HCEC 1CT (cell line): ENCODE results near the gene ZNF888.
"Not testable (repeated sequence)": the region's sequence is repeated elsewhere in the genome, so short reads cannot be mapped to it uniquely, and the experiment has no call there.

Experiments used
- DNase-seq: peaks from one replicate; pipeline ENCODE4 v3.0.0-alpha.2; 2017

The ZNF888 gene

DNA sequence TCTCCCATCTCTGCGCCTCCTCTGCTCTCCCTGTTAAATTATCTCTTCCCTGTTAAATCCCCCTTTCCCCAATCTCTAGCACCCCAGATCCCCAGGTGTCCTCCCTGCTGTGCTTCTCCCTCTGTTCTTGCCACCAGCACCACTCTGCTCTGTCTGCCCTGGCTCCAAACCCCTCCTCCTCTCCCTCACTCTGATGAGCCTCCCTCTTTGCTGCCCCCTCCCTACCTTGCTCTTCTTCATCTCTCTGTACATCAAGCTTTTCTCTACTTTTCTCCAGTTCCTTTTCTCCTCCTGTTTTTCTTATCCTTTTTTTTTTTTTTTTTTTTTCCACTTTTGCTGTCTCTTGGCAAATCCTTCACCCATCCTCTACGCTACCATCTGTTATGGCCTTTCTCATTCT, 18.3 kb upstream of the ZNF888 start:
- DNase-seq, result not testable (repeated sequence)

DNA sequence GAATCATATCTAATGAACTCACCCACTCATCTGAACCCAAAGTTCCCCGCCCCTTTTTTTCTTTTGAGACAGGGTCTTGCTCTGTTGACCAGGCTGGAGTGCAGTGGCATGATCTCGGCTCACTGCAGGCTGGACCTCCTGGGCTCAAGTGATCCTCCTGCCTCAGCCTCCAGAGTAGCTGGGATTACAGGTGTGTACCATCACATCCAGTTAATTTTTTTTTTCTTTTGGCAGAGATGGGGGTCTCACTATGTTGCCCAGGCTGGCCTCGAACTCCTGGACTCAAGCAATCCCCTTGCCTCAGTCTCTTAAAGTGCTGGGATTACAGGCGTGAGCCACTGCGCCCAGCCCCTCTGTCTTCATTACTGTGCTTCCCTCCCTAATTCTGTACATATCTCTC, 17.7 kb upstream of the ZNF888 start:
- not testable (repeated sequence) for DNase-seq

DNA sequence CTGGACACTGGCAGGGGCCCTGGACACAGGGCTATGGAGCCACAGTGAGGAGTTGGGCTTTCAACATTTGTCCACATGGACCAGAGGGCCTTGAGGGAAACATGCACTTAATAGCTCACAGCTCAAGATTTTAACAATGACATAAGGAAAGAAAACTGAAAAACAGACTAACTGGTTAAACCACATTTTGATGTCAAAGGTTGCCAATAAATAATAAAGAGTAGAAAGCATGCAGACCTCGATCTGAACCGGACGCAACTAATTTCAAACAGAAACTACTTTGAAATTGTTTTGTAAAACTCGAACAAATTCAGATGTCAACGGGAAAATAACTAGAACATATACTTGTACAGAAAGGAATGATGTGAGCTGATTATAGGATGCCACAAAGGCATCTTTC, 15.5 kb upstream of the ZNF888 start:
- no peak for DNase-seq

DNA sequence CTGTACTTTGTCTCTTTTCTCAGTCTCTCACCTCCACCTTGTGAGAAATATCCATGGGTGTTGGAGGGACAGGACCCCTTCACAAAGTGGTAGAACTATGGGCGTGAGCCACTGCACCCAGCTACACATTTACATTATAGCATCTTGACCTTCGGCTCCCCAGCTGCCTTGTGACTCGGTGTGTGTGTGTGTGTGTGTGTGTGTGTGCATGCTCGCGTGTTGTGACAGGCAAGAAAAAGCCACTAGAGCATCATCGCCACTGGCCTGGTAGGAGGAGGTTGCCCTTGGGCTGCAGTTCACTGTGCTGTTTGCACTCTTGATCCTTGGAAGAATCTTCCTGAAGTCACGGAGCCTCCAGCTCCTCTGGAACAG, 13.7 kb upstream of the ZNF888 start:
- DNase-seq, result no peak

DNA sequence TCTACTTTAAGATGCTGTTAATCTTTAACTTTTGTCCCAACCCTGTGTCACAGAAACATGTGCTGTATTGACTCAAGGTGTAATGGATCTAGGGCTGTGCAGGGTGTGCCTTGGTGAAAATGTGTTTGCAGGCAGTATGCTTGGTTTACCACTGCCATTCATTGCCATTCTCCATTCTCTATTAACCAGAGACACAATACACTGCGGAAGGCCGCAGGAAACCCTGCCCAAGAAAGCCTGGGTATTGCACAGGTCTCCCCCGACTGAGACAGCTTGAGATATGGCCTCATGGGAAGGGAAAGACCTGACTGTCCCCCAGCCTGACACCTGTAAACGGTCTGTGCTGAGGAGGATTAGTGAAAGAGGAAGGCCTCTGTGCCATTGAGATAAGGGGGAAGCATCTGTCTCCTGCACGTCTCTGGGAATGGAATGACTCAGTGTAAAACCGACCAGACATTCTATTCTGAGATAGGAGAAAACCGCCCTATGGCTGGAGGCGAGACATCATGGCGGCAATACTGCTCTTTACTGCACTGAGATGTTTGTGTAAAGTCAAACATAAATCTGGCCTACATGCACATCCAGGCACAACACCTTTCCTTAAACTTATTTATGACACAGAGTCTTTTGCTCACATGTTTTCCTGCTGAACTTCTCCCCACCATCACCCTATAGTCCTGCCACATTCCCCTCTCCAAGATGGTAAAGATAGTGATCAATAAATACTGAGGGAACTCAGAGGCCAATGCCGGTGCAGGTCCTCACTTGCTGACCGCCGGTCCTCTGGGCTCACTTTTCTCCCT, 13.1 kb upstream of the ZNF888 start:
- no peak for DNase-seq

DNA sequence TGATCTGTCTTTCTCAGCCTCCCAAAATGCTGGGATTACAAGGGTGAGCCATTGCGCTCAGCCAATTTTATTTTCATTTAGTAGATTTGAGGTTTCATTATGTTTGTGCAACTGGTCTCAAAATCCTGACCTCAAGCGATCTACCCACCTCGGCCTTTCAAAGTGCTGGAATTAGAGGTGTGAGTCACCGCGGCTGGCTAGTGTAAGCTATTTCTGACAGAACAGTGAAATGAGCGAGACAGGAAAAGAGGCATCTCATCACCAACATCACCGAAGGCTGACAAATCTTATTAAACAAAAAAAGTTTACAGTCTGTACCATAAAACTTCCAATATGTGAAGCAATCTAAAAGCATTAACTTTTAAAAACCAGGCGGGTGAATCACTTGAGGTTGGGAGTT, 12.2 kb upstream of the ZNF888 start:
- DNase-seq, result peak; percentile 93

DNA sequence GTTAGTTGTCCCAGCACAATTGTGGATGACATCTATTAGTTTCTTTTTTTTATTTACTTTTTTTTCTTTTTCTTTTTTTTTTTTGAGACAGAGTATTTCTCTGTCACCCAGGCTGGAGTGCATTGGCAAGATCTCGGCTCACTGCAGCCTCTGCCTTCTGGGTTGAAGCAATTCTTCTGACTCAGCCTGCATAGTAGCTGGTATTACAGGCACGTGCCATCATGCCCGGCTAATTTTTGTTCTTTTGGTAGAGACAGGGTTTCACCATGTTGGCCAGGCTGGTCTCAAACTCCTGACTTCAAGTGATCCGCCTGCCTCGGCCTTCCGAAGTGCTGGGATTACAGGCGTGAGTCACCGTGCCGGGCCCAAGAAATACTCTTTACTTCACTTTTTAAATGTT, 1.4 kb upstream of the ZNF888 start:
- not testable (repeated sequence) for DNase-seq

DNA sequence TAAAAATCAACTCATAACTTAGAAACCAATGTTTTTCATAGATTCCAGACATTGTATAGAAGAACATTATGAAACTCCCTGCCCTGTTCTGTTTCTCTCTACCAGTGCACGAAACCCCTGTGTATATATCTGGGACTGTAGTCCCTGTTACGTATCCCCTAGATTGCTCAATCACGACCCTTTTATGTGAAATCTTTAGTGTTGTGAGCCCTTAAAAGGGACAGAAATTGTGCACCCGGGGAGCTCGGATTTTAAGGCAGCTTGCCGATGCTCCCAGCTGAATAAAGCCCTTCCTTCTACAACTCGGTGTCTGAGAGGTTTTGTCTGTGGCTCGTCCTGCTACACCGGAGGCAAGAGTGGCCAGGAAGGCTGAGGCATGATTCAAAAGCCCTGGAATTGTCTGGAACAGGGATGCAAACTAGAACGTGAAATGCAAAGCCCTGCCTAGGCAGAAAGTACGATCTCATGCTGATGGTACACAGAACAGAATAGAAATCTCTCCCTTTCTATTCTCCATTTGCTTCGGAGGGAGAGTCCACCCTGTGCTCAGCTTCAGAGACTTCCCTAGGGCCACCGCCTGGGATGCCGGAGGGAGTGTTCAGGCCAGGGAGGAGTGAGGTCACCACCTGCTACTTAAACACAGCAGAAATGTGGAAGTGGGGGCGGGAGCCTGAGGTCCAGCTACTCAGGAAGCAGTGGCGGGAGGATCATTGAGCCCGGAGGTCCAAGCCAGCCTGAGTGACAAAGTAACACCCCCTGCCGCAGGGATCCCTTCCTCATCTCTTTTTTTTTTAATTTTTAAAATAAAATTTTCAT, 758 bp upstream of the ZNF888 start:
- no peak for DNase-seq

DNA sequence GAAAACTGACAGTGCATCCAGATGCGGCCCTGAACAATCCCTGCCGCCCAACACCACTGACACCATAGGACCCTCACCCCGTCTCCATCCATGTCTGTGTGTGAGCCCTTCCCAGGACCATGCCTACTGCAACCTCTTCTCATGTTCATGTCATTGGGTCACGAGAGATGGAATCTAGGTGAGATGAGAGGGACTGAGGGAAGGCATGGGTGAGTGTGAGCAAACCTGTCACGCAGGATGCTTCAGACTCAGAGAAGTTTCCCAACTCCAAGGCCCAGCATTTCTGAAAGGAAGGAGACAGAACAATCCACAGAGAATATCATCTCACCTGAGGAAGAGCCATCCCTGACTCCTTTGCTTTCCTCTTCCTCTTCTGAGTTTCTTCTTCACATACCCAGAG, 5.7 kb downstream of the ZNF888 start:
- no peak for DNase-seq

DNA sequence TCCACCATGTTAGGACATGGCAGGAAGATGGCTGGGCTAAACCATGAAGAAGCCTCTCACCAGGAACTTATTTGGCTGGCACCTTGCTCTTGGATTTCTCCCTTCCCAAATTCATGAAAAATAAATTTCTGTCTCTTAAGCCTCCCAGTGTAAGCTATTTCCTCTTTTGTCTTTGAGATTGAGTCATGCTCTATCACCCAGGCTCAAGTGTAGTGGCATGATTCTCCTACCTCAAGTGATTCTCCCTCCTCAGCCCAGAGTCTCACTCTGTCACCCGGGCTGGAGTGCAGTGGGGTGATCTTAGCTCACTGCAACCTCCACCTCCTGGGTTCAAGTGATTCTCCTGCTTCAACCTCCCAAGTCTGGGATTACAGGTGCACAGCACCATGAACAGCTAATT, 12.6 kb downstream of the ZNF888 start:
- no peak for DNase-seq

DNA sequence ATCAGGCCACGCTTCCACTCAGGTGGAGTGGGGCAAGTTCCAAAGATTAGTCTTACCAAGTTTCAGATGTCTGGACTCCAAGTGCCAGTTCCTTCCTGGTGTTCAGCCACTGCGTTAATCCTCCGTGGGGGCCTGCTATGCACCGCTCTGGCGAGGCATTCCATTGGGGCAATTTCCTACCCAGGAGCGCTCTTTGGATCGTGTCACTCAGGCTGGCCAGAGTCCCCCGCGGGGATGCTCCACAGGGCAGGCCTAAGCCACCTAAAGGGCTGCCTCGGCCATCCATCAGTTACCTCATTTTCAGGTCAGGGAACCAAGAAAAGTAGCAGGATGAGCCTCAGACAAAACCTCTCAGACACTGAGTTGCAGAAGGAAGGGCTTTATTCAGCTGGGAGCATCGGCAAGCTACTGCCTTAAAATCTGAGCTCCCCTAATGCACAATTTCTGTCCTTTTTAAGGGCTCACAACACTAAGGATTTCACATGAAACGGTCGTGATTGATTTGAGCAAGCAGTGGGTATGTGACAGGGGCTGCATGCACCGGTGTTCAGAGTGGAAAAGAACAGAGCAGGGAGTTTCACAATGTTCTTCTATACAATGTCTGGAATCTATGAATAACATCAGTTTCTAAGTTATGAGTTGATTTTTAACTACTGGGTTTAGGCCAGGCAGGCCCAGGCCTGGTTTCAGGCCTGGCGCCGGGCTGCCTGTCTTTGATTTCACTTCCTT, 19.0 kb downstream of the ZNF888 start:
- not testable (repeated sequence) for DNase-seq

DNA sequence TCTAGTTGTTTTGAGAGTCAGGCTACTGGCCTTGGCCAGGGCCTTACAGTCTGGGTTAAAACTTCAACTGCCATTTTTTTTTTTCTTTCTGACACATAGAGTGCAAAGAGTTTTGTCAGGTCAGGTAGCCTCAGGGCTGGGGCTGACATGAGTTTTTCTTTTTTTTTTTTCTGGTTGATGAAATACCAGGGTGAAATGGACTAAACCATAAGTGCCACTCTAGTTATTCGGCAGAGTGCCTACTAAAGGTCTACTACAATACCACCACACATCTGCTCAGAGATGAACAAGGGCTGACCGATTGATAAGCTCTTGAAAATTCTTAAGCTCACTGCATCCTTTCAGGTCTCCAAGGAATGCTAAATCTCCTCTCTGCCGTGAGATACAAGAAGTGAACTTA, 21.4 kb downstream of the ZNF888 start:
- no peak for DNase-seq

DNA sequence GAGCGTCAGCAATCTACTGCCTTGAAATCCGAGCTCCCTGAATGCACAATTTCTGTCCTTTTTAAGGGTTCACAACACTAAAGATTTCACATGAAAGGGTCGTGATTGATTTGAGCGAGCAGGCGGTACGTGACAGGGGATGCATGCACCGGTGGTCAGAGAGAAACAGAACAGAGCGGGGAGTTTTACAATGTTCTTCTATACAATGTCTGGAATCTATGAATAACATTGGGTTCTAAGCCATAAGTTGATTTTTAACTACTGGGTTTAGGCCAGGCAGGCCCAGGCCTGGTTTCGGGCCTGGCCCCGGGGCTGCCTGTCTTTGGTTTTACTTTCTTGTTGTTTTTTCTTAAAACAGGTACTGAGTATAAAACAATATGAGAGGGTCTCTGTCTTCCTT, 24.6 kb downstream of the ZNF888 start:
- DNase-seq, result not testable (repeated sequence)

DNA sequence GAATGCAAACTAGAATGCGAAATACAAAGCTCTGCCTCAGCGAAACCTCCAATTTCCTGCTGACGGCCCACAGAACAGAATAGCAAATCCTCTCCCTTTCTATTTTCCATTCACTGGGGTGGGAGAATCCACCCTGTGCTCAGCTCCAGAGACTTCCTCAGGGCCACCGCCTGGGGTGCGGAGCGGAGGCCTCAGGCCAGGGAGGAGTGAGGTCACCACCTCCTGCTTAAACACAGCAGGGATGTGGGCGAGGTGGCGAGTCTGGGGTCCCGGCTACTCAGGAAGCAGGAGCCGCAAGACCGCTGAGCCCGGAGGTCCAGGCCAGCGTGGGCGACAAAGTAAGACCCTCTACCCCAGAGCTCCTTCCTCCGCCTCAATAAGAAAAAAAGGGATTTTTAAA, 25.1 kb downstream of the ZNF888 start:
- DNase-seq, result no peak

DNA sequence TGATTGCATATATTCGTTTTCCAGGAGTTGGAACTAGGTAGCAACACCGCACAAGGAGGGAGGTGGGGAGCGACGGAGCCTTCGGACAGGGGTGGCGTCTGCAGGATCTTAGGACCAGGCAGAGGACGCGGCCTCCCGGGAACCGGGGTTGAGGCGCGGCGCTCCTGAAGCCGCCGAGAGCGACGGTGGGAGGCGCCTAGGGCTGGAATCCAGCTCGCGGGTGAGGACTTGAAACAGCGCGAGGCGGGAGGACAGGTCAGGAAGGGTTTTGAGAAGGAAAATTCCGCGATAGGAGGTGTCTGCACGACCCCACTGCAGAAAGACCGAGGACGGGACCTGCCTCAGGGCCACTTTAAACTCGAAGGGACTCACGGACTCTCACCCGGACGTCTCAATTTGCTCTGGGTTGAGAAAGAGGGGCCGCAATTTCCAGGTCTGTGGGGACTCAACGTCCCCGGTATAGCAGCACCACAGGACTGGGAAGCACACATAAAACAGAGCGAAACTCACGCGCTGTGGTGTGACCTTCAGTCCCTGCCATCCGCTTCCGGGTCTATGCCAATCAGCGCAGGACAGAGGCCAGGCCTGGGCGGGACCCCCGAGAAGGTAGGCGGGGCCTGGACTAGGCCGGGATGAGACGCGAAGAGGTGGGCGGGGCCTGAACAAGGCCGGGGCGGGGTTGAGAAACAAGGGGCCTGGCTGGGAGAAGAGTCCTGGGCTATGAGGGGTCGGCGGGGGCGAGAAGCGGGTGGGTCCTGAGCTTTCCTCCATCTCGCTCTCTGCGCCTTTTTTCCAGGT, 25.9 kb downstream of the ZNF888 start, which contains the start of gene ZNF320:
Gene ZNF320 (minus strand): TSS at position 498 of the 798 bp plus-strand sequence. CDS start 7,380 bp downstream, outside the sequence.
- peak; percentile 90 for DNase-seq

DNA sequence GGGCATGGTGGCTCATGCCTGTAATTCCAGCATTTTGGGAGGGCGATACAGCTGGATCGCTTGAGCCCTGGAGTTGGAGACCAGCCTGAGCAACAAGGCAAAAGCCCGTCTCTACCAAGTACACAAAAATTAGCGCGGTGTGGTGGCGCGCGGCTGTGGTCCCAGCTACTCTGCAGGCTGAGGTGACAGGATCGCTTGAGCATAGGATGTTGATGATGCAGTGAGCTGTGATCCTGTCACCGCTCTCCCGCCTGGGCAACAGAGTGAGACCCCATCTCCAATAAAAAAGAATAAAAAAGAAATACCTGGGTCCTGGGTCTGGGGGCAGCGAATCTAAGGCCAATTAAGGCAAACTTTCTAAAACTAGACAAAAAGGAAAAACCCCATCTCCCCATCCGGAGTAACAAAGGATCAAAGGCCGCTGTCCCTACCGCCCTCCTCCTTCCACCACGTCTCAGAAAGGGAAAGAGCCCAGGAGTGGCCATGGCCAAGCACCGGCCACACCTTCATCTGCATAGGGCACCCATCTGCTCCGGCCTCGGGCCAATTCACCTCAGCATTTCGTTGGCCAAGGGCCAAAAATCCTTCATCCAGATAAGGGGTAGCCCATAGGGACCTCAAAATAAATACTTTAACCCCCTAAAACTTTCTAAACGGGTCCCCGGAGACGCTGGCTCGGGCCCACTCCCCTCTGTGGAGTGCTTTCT, 26.6 kb downstream of the ZNF888 start:
- DNase-seq, result peak; percentile 1

DNA sequence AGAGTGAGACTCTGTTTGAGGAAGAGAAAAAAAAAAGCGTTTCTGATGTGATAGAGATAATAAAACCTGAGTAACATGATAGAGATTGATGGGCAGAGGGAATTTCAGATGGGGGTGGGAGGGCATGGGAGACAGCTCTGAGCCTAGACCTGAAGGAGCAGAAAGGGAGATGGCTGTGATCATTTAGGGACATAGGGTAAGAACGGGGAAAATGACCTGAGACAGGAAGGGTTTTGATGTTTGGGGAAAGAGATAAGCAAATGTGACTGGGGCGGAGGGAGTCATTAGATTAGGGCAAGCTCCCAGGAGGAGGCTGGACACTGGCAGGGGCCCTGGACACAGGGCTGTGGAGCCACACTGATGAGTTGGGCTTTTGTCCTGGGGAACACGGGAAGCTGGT, 31.9 kb downstream of the ZNF888 start:
- DNase-seq, result no peak

DNA sequence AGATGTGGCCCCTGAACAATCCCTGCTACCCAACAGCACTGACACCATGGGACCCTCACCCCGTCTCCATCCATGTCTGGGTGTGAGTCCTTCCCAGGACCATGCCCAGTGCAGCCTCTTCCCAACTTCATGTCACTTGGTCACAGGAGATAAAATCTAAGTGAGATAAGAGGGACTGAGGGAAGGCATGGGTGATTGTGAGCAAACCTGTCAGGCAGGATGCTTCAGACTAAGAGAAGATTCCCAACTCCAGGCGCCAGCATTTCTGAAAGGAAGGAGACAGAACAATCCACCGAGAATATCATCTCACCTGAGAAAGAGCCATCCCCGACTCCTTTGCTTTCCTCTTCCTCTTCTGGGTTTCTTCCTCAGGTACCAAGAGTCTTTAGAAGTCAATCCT, 33.3 kb downstream of the ZNF888 start:
- DNase-seq, result no peak

DNA sequence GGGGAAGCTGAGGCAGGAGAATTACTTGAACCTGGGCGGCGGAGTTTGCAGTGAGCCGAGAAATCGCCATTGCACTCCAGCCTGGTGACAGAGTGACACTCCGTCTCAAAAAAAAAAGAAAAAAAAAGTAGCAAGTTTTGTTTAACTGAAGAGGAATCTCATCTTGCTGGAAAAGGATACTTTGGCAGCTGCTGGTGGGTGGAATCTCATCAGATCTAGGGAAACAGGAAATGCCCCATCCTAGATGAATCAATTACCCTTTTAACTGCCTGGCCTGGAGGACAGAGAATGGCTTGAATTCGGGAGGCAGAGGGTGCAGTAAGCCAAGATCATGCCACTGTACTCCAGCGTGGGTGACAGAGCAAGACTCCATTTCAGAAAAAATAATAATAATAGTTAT, 34.2 kb downstream of the ZNF888 start:
- DNase-seq, result no peak

DNA sequence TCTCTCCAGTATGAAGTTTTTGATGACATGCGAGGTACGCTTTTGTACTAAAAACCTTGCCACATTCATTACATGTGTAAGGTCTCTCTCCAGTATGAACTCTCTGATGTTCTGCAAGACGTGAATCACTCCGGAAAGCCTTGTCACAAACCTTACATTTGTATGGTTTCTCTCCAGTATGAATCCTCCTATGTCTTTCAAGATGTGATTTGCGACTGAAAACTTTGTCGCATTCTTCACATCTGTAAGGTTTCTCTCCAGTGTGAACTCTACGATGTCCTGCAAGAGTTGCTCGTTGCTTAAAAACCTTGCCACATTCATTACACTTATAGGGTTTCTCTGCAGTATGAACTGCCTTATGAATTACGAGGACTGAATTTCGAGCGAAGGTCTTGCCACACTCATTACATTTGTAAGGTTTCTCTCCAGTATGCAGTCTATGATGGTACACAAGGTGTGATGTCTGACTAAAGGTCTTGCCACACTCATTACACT, 42.3 kb downstream of the ZNF888 start:
- no peak for DNase-seq

DNA sequence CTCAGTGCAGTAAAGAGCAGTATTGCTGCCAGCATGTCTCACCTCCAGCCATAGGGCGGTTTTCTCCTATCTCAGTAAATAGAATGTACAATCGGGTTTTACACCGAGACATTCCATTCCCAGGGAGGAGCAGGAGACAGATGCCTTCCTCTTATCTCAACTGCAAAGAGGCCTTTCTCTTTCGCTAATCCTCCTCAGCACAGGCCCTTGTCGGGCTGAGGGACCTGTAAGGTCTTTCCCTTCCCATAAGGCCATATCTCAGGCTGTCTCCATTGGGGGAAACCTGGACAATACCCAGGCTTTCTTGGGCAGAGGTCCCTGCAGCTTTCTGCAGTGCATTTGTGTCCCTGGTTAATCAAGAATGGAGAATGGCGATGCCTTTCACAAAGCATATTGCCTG, 50.2 kb downstream of the ZNF888 start:
- DNase-seq, result not testable (repeated sequence)

DNA sequence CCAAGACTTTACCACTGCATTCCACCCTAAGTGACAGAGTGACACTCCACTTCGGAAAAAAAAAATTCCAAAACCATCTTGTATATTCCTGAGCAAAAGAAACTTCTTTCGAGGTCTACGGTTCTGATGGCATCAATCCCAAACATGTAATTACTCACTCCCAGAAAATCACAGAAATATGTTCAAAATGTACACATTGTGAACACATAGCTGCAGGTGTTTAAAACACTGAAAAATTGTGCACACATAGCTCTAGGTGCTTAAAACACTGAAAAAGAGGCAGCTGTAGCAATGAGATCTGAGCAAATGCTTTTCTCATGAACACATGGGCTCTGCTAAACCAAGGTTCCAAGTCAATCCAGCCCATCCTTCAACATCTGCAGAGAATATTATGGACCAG, 51.8 kb downstream of the ZNF888 start:
- no peak for DNase-seq
